H1 (cell line): ENCODE data around the gene RPAP3. TPM values are rescaled to one million over a fixed set of nuclear protein-coding genes. Genes with fewer than 3 reads are reported as not detected.

Source experiments
- CTCF ChIA-PET: fragments of 300-600 bp; sonication (Branson Sonifier 250); formaldehyde crosslinking; loops from one replicate; lab custom pipeline; 2021; ENCODE audit not compliant: partially characterized antibody; lab: Charles Lee
- POLR2A ChIA-PET: fragments of 300-600 bp; sonication (Branson Sonifier 250); formaldehyde crosslinking; loops from one replicate; lab custom pipeline; 2021; ENCODE audit warnings: inconsistent platforms; ENCODE audit not compliant: partially characterized antibody; lab: Charles Lee
- DNase-seq, 2 experiments: peaks; one replicate each; pipeline versions ENCODE4 v3.0.0 to v3.0.0-alpha.2; 2010 to 2022; ENCODE audit warnings: low spot score in 2 of 2, low read depth in 1 of 2, mixed read lengths in 1 of 2
- FAIRE-seq: peaks from 2 replicates; lab custom pipeline; 2011; peaks lifted over from hg19 to GRCh38; lab: Jason Lieb, UNC
- H2AFZ ChIP-seq: 2 replicates; pipeline ENCODE4 v1.8.1; 2012; ENCODE audit warnings: low read length, inconsistent platforms
- H2AK5ac ChIP-seq: 2 replicates; pipeline ENCODE4 v1.6.1; 2013; ENCODE audit warnings: low read depth, low read length
- H2BK120ac ChIP-seq: replicated peaks from 2 replicates; pipeline ENCODE3; 2013; ENCODE audit warnings: low read depth, low read length, inconsistent platforms
- H2BK12ac ChIP-seq: 2 replicates; pipeline ENCODE4 v1.6.1; 2013; ENCODE audit warnings: low read depth, low read length
- H2BK15ac ChIP-seq: 2 replicates; pipeline ENCODE4 v1.6.1; 2013; ENCODE audit warnings: low read length
- H2BK20ac ChIP-seq: 2 replicates; pipeline ENCODE4 v1.6.1; 2013; ENCODE audit warnings: low read length
- H2BK5ac ChIP-seq: 2 replicates; pipeline ENCODE4 v1.6.1; 2013; ENCODE audit warnings: low read depth, low read length
- H3K14ac ChIP-seq: 2 replicates; pipeline ENCODE4 v1.6.1; 2013; ENCODE audit warnings: inconsistent platforms; ENCODE audit not compliant: insufficient read length
- H3K18ac ChIP-seq: 2 replicates; pipeline ENCODE4 v1.6.1; 2013; ENCODE audit warnings: low read length; ENCODE audit errors: extremely low read depth
- H3K23ac ChIP-seq: 2 replicates; pipeline ENCODE4 v1.6.1; 2013; ENCODE audit warnings: inconsistent platforms; ENCODE audit not compliant: insufficient read length
- H3K23me2 ChIP-seq: 2 replicates; pipeline ENCODE4 v1.6.1; 2013; ENCODE audit warnings: low read depth, low read length
- H3K27ac ChIP-seq: 2 replicates; pipeline ENCODE4 v1.6.1; 2011; ENCODE audit warnings: low read depth, low read length, inconsistent platforms
- H3K27me3 ChIP-seq, 4 experiments: replicated peaks in 1 of 4; 1 replicate in 1 of 4; 2 replicates in 3 of 4; pipeline versions ENCODE4 v1.6.1 to v1.8.1; 2011 to 2013; ENCODE audit warnings: low read length in 3 of 4, mild to moderate bottlenecking in 3 of 4, inconsistent platforms in 2 of 4, mixed read lengths in 2 of 4, moderate library complexity in 1 of 4; ENCODE audit not compliant: control insufficient read depth in 3 of 4, insufficient read depth in 3 of 4; ENCODE audit errors: extremely low read depth in 1 of 4
- H3K36me3 ChIP-seq, 4 experiments: 2 replicates each; pipeline versions ENCODE4 v1.6.1 to v1.8.1; 2011 to 2013; ENCODE audit warnings: mild to moderate bottlenecking in 4 of 4, low read length in 3 of 4, moderate library complexity in 2 of 4, control low read depth in 1 of 4, inconsistent platforms in 1 of 4; ENCODE audit not compliant: insufficient read depth in 4 of 4, control insufficient read depth in 2 of 4
- H3K4ac ChIP-seq: replicated peaks from 2 replicates; pipeline ENCODE3; 2013; ENCODE audit warnings: low read length, low read depth, mixed read lengths, inconsistent platforms; ENCODE audit not compliant: insufficient read length
- H3K4me1 ChIP-seq, 4 experiments: replicated peaks in 1 of 4; 1 replicate in 1 of 4; 2 replicates in 3 of 4; pipeline versions ENCODE4 v1.6.1 to v1.8.1; 2011 to 2013; ENCODE audit warnings: low read length in 3 of 4, inconsistent platforms in 2 of 4, mixed read lengths in 1 of 4; ENCODE audit not compliant: insufficient read depth in 4 of 4, control insufficient read depth in 3 of 4
- H3K4me2 ChIP-seq, 2 experiments: 2 replicates each; pipeline versions ENCODE4 v1.6.1 to v1.8.1; 2011 to 2013; ENCODE audit warnings: low read depth in 2 of 2, low read length in 2 of 2, control low read depth in 1 of 2, inconsistent platforms in 1 of 2, mild to moderate bottlenecking in 1 of 2; ENCODE audit not compliant: insufficient read depth in 1 of 2
- H3K4me3 ChIP-seq, 4 experiments: fragments of 200-600, 300-600 bp in 1 of 4; sonication (generic), shearing (Covaris generic), sonication (Bioruptor Twin) in 1 of 4; 2 replicates each; pipeline versions ENCODE4 v1.5.1 to v1.8.1; 2011 to 2016; ENCODE audit warnings: low read length in 4 of 4, low read depth in 3 of 4, control low read depth in 2 of 4, inconsistent platforms in 2 of 4, mild to moderate bottlenecking in 2 of 4, mixed read lengths in 1 of 4, moderate library complexity in 1 of 4; ENCODE audit not compliant: insufficient read depth in 2 of 4; ENCODE audit errors: extremely low read depth in 1 of 4
- H3K56ac ChIP-seq: replicated peaks from 2 replicates; pipeline ENCODE3; 2013; ENCODE audit warnings: low read depth, mild to moderate bottlenecking, mixed read lengths, low read length, inconsistent platforms; ENCODE audit not compliant: insufficient read length
- H3K79me1 ChIP-seq: 2 replicates; pipeline ENCODE4 v1.6.1; 2013; ENCODE audit warnings: low read depth, low read length, control low read depth
- H3K79me2 ChIP-seq, 2 experiments: 2 replicates each; pipeline versions ENCODE4 v1.6.1 to v1.8.1; 2012 to 2013; ENCODE audit warnings: low read length in 2 of 2, mild to moderate bottlenecking in 2 of 2, inconsistent platforms in 1 of 2; ENCODE audit not compliant: insufficient read depth in 2 of 2, control insufficient read depth in 1 of 2
- H3K9ac ChIP-seq, 4 experiments: replicated peaks in 1 of 4; 1 replicate in 1 of 4; 2 replicates in 3 of 4; pipeline versions ENCODE4 v1.6.1 to v1.8.1; 2011 to 2013; ENCODE audit warnings: low read depth in 3 of 4, low read length in 3 of 4, control low read depth in 2 of 4, mild to moderate bottlenecking in 2 of 4, moderate library complexity in 2 of 4, inconsistent platforms in 1 of 4; ENCODE audit errors: extremely low read depth in 1 of 4
- H3K9me3 ChIP-seq, 2 experiments: 2 replicates each; pipeline versions ENCODE4 v1.6.1 to v1.8.1; 2012 to 2013; ENCODE audit warnings: mild to moderate bottlenecking in 2 of 2, moderate library complexity in 2 of 2, control low read depth in 1 of 2, inconsistent platforms in 1 of 2, low read depth in 1 of 2, low read length in 1 of 2, mixed read lengths in 1 of 2; ENCODE audit not compliant: insufficient read depth in 2 of 2
- H4K20me1 ChIP-seq, 2 experiments: replicated peaks in 1 of 2; 2 replicates each; pipeline versions ENCODE3 to v1.8.1; 2011 to 2013; ENCODE audit warnings: inconsistent platforms in 2 of 2, low read length in 2 of 2, mild to moderate bottlenecking in 1 of 2; ENCODE audit not compliant: insufficient read depth in 2 of 2, control insufficient read depth in 1 of 2
- H4K5ac ChIP-seq: 2 replicates; pipeline ENCODE4 v1.6.1; 2013; ENCODE audit warnings: low read length, low read depth, mixed read lengths, inconsistent platforms; ENCODE audit not compliant: insufficient read length
- H4K8ac ChIP-seq: 2 replicates; pipeline ENCODE4 v1.8.0; 2013; ENCODE audit warnings: mild to moderate bottlenecking, moderate library complexity, low read length, inconsistent platforms; ENCODE audit not compliant: insufficient read depth; ENCODE audit errors: extremely low read depth
- H4K91ac ChIP-seq: replicated peaks from 2 replicates; pipeline ENCODE3; 2013; ENCODE audit warnings: low read length, mixed read lengths, inconsistent platforms; ENCODE audit not compliant: insufficient read length
- ASH2L ChIP-seq: fragments of 200-600, 300-600 bp; sonication (generic); IDR thresholded peaks from one replicate; pipeline ENCODE4 v1.7.1; 2017; ENCODE audit warnings: low read length
- BCL11A ChIP-seq, 2 experiments: IDR thresholded peaks; one replicate each; pipeline ENCODE4 v1.6.1; 2011; ENCODE audit warnings: low read depth in 2 of 2, low read length in 2 of 2, mild to moderate bottlenecking in 2 of 2
- CTBP2 ChIP-seq: IDR thresholded peaks from 2 replicates; pipeline ENCODE4 v1.7.0; 2011; ENCODE audit warnings: borderline replicate concordance, mild to moderate bottlenecking, moderate library complexity, mixed read lengths, low read length; ENCODE audit not compliant: insufficient read depth, insufficient read length
- HDAC2 ChIP-seq, 2 experiments: fragments of 300-600 bp in 1 of 2; sonication (generic) in 1 of 2; IDR thresholded peaks; 2 replicates each; pipeline ENCODE4 v1.6.1; 2011 to 2012; ENCODE audit warnings: low read depth in 2 of 2, low read length in 2 of 2, mild to moderate bottlenecking in 2 of 2, moderate library complexity in 2 of 2, borderline replicate concordance in 1 of 2, inconsistent platforms in 1 of 2
- RNF2 ChIP-seq: fragments of 200-900, 300-1000 bp; sonication (generic); IDR thresholded peaks from 2 replicates; pipeline ENCODE4 v1.7.1; 2016; ENCODE audit warnings: borderline replicate concordance, low read depth, mild to moderate bottlenecking, antibody characterized with exemption, low read length; ENCODE audit not compliant: poor library complexity, severe bottlenecking; ENCODE audit errors: missing control alignments
- SIRT6 ChIP-seq: IDR thresholded peaks from one replicate; pipeline ENCODE4 v1.7.1; 2012; ENCODE audit warnings: low read length, inconsistent platforms
- SIX5 ChIP-seq: IDR thresholded peaks from 2 replicates; pipeline ENCODE4 v1.6.1; 2011; ENCODE audit warnings: mild to moderate bottlenecking, low read depth, low read length
- SP1 ChIP-seq: IDR thresholded peaks from 2 replicates; pipeline ENCODE4 v1.6.1; 2011; ENCODE audit warnings: low read depth, low read length
- ZNF274 ChIP-seq: IDR thresholded peaks from 2 replicates; pipeline ENCODE4 v1.7.0; 2012; ENCODE audit warnings: low read length, borderline replicate concordance; ENCODE audit errors: extremely low read depth
- WGBS, 2 experiments: shearing (Covaris generic) in 1 of 2; methylation state at CpG; one replicate each; pipeline versions ENCODE4 v1.1.6 to v1.1.7; 2013 to 2015; ENCODE audit warnings: low lambda C conversion rate in 2 of 2, mixed read lengths in 2 of 2, inconsistent platforms in 1 of 2, low coverage in 1 of 2, missing lambda C conversion rate in 1 of 2; ENCODE audit not compliant: insufficient replicate concordance in 2 of 2, insufficient coverage in 1 of 2, insufficient read length in 1 of 2; ENCODE audit errors: extremely low coverage in 1 of 2, missing lambda C conversion rate in 1 of 2; 5-methylcytosine and 5-hydroxymethylcytosine counted together
- polyA plus RNA-seq, 7 experiments: library from polyadenylated mRNA; depleted of rRNA in 3 of 7; stranded (reverse) in 5 of 7; unstranded in 2 of 7; fragments of >200 nt in 5 of 7; fragments of 200-250 nt in 2 of 7; gene quantifications; 1 replicate in 5 of 7; 2 replicates in 1 of 7; 4 replicates in 1 of 7; pipeline versions ENCODE4 v1.2.1 to v1.2.3, GENCODE V29; 2011 to 2013; ENCODE audit warnings: missing spikeins in 2 of 7, mixed read lengths in 2 of 7
- total RNA-seq: library from RNA; stranded (reverse); fragmentation: NEBNext Ultra II Directional; extraction: Animal tissue kit (Norgen Biotek cat#: 25700); gene quantifications from 2 replicates; pipeline ENCODE4 v1.2.1, GENCODE V29; 2021
- TF ChIP-seq, protein P1 (sequence below), 3 experiments: IDR thresholded peaks; 1 replicate in 2 of 3; 2 replicates in 1 of 3; pipeline versions ENCODE4 v1.5.1 to v1.6.1; 2011; ENCODE audit warnings: low read length in 3 of 3, mild to moderate bottlenecking in 3 of 3, inconsistent platforms in 2 of 3, low read depth in 1 of 3, moderate library complexity in 1 of 3; ENCODE audit not compliant: insufficient read depth in 1 of 3; ENCODE audit errors: control extremely low read depth in 1 of 3
- TF ChIP-seq, protein P2 (sequence below): IDR thresholded peaks from 2 replicates; pipeline ENCODE4 v1.6.1; 2012; ENCODE audit warnings: inconsistent platforms

RPAP3 gene
- total and polyA plus RNA-seq, 2 of the 8 experiments (the other 6 are each of a cell fraction or from before 2014, with no cell fraction given): 6.4 to 60.5 TPM

DNA sequence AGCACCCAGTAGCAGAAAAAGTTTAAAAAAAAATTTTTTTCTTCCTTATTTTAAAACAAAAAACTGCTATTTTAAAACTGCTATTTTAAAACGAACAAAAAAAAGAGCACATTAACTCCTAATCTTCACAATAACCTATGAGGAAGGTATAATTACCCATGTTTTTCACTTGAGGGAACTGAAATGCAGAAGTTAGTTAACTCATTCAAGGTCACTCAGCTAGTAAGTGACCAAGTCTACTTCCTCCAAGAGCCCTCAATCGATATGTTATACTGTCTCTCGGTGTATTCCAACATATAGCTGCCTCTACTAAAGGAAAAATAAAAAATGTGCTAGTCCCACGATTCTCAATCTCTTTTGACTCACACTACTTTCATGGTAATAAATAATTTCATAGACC is 7.8 kb downstream of the RPAP3 start:
- Histone ChIP-seq H3K14ac (no peak overlapping the region), H2BK20ac (no peak overlapping the region), H4K20me1 (peaks cover 0 to 2% of the 10 kb centered on the region in 2 experiments), H2BK120ac (no peak overlapping the region), H3K23me2 (no peaks in the 10 kb centered on the region), H3K27ac (no peak overlapping the region), H3K9me3 (no peaks in the 10 kb centered on the region), H3K4me3 (no peak overlapping the region), H3K56ac (no peak overlapping the region), H2AFZ (no peak overlapping the region), H3K36me3 (peaks cover 0 to 52% (median 5%) of the 10 kb centered on the region in 4 experiments; a peak in 5 of 8 replicates), H3K23ac (no peak overlapping the region), H3K4me2 (no peak overlapping the region), H3K4ac (no peak overlapping the region), H4K5ac (no peak overlapping the region), H3K79me1 (no peaks in the 10 kb centered on the region; the same call in 1 of the 2 replicates), H2BK15ac (no peak overlapping the region), H3K27me3 (no peaks in the 10 kb centered on the region), H3K4me1 (no peaks in the 10 kb centered on the region), H3K79me2 (0 out of 4 replicates have a peak, but pooled peaks cover 0 to 3% of the 10 kb centered on the region in 2 experiments), H2BK5ac (no peak overlapping the region), H3K18ac (no peak overlapping the region), H3K9ac (no peak overlapping the region), H4K8ac (no peak overlapping the region), H2AK5ac (no peak overlapping the region), H4K91ac (no peak overlapping the region), H2BK12ac (no peak overlapping the region)
- WGBS, 2 experiments: 96% methylated on average over 4 of the region's 4 CpGs; no CpG with 5 or more reads in 1 of the 2 experiments
- DNase-seq (no peak), FAIRE-seq (no peak)
- POLR2A ChIA-PET: no interaction called here
- CTCF ChIA-PET: interaction anchor here (1.2 to 1.8 kb wide), 2 partner anchors 9 to 11 kb away, joined by 3 to 7 read pairs; no protein-coding TSS in a partner anchor
- TF ChIP-seq RNF2 (no peak), HDAC2 (IDR thresholded peaks at IDR 0.05; ENCODE audit: borderline replicate concordance in 1 of 2, low read depth in 2 of 2, low read length in 2 of 2) (no peak), BCL11A (IDR thresholded peaks at IDR 0.05; ENCODE audit: low read depth in 2 of 2, low read length in 2 of 2) (no peak), SP1 (no peak), SIX5 (no peak), ZNF274 (no peak), CTBP2 (no peak), ASH2L (no peak), SIRT6 (no peak)
- TF ChIP-seq, protein P1, sequence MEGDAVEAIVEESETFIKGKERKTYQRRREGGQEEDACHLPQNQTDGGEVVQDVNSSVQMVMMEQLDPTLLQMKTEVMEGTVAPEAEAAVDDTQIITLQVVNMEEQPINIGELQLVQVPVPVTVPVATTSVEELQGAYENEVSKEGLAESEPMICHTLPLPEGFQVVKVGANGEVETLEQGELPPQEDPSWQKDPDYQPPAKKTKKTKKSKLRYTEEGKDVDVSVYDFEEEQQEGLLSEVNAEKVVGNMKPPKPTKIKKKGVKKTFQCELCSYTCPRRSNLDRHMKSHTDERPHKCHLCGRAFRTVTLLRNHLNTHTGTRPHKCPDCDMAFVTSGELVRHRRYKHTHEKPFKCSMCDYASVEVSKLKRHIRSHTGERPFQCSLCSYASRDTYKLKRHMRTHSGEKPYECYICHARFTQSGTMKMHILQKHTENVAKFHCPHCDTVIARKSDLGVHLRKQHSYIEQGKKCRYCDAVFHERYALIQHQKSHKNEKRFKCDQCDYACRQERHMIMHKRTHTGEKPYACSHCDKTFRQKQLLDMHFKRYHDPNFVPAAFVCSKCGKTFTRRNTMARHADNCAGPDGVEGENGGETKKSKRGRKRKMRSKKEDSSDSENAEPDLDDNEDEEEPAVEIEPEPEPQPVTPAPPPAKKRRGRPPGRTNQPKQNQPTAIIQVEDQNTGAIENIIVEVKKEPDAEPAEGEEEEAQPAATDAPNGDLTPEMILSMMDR (IDR thresholded peaks at IDR 0.05; ENCODE audit: control extremely low read depth in 1 of 3, insufficient read depth in 1 of 3, low read depth in 1 of 3, low read length in 3 of 3): no peak
- TF ChIP-seq, protein P2, sequence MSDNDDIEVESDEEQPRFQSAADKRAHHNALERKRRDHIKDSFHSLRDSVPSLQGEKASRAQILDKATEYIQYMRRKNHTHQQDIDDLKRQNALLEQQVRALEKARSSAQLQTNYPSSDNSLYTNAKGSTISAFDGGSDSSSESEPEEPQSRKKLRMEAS: no peak
